ENCODE results near the gene FKBP2.
A peak's percentile ranks its signal among the peaks of the same experiment; 100 is the strongest.

The FKBP2 gene

DNA sequence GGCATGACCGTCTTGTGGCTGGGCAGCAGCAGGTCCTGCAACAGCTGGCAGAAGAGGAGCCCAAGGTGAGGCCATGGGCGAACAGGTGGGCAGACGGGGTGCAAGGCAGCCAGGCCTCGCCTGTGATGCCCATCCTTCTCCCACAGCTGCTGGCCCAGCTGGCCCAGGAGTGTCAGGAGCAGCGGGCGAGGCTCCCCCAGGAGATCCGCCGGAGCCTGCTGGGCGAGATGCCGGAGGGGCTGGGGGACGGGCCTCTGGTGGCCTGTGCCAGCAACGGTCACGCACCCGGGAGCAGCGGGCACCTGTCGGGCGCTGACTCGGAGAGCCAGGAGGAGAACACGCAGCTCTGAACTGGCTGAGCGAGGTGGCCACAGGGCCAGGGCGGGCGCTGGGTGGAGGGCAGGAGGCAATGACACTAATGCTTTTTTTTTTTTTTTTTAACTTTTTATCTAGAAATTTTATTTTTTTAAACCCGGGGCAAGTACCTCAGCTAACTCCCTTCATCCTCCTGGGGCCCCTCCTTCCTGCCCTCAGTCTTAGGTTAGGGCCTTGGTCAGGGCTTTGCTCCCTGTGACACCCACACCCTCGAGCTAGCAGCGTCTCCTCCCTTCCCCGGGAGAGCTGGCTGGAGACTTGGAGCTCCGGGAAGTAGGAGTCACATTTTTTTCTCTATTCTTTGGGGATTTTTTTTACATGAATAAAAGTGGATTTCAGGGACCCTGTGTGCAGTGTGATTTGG is 26.5 kb downstream of the FKBP2 start:
- Histone ChIP-seq H3K27ac (no peak overlapping the region), H3K27me3 (replicated peaks) (no peaks in the 10 kb centered on the region), H3K4me3 (ENCODE audit: low read depth, low read length) (no peak overlapping the region), H3K36me3 (replicated peaks) (peaks cover 46% of the 10 kb centered on the region)
- DNase-seq, result no peak
- TF ChIP-seq, protein P1, sequence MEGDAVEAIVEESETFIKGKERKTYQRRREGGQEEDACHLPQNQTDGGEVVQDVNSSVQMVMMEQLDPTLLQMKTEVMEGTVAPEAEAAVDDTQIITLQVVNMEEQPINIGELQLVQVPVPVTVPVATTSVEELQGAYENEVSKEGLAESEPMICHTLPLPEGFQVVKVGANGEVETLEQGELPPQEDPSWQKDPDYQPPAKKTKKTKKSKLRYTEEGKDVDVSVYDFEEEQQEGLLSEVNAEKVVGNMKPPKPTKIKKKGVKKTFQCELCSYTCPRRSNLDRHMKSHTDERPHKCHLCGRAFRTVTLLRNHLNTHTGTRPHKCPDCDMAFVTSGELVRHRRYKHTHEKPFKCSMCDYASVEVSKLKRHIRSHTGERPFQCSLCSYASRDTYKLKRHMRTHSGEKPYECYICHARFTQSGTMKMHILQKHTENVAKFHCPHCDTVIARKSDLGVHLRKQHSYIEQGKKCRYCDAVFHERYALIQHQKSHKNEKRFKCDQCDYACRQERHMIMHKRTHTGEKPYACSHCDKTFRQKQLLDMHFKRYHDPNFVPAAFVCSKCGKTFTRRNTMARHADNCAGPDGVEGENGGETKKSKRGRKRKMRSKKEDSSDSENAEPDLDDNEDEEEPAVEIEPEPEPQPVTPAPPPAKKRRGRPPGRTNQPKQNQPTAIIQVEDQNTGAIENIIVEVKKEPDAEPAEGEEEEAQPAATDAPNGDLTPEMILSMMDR (IDR thresholded peaks at IDR 0.05; ENCODE audit: low read depth, low read length, missing control alignments), result no peak
- in situ Hi-C loops (cut with HindIII; ENCODE audit: low pct_ligation_motif_present, low sequenced_read_pairs), result no loop called here

DNA sequence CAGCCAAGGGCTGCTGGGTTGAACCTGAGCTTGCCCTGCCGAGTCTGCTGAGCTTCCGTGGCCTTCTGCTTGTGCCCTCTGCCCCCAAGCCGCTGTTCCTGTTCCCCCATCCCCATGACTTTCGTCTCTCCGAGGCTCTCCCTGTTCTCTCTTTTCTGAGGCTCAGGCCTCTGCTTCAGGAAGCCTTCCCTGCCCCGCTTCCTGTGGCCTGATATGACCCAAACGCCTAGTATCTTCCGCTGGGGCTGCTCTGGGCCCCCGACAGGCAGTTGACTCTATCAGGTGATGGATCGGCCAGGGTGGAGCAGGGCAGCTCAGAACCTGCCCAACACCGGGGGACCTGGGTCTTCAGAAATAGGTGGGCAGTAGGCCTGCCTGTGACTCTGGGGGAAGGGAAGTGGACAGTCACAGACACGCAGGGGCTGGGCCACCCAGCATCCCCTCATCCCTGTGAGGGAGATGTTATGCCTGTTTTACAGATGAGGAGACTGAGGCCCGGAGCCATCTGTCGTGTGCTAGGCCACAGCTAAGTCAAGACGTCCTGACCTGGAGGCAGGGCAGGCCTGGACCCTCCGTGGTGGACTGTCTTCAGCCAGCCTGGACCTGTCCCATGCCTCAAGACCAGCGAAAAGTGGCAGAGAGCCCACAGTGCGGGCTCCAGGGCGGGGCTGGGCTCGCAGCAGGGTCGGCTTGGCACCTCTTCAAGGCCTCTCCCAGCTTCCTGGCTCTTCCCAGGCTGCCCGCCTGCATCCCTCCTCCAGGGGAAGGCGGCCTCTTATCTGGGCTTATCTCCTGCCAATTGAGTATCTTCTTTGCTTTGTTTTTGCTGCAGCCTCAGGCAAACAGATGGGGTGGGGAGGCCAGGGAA is 27.4 kb downstream of the FKBP2 start:
- in situ Hi-C loops (cut with HindIII; ENCODE audit: low pct_ligation_motif_present, low sequenced_read_pairs), result no loop called here
- H3K4me3 ChIP-seq (ENCODE audit: low read depth, low read length), result peak overlapping the region; percentile 75

DNA sequence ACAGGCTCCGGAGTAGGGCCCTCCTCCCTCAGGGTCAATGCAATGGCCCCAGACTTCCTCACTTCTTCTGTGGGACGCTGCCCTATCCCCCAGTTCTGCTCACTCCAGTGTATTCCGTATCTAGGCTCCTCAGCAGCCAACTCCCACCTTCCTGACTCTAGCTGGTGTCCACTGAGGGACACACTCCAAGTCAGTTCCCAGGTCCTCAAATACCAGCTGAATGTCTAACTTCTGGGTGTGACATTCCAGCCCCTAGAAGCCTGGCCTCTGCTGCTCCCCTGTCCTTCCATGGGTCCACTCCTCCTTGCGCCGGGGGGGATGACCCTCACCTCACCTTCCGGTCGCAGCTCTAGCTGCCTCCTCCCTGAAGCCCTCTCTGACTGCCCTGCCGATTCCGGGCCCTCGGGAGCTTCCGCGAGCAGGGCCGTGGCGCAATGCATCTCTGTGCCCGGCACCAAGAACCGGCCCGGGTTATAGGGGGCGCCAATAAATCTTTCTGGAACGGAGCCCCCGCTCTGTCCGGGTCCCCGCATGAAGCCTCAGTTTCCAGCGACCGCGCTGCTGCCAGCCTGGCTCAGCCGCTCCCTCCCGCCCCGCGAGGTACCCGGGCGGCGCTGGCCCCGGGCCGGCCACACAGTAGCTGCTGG is 28.1 kb downstream of the FKBP2 start:
- Histone ChIP-seq H3K36me3 (replicated peaks) (peaks cover 32% of the 10 kb centered on the region), H3K27me3 (replicated peaks) (no peaks in the 10 kb centered on the region), H3K27ac (peak overlapping the region; percentile 66), H3K4me3 (ENCODE audit: low read depth, low read length) (peak overlapping the region; percentile 75)
- peak; percentile 34 for DNase-seq
- TF ChIP-seq, protein P1 (IDR thresholded peaks at IDR 0.05; ENCODE audit: low read depth, low read length, missing control alignments), result no peak
- in situ Hi-C loops (cut with HindIII; ENCODE audit: low pct_ligation_motif_present, low sequenced_read_pairs), result no loop called here

More for the DNA sequence above, 27.4 kb downstream of the FKBP2 start:
- H3K27ac ChIP-seq, result peak overlapping the region; percentile 66
- H3K27me3 ChIP-seq (replicated peaks), result no peaks in the 10 kb centered on the region
- peaks cover 40% of the 10 kb centered on the region for H3K36me3 ChIP-seq (replicated peaks)
- DNase-seq, result peak; percentile 35
- TF ChIP-seq, protein P1 (IDR thresholded peaks at IDR 0.05; ENCODE audit: low read depth, low read length, missing control alignments), result no peak

DNA sequence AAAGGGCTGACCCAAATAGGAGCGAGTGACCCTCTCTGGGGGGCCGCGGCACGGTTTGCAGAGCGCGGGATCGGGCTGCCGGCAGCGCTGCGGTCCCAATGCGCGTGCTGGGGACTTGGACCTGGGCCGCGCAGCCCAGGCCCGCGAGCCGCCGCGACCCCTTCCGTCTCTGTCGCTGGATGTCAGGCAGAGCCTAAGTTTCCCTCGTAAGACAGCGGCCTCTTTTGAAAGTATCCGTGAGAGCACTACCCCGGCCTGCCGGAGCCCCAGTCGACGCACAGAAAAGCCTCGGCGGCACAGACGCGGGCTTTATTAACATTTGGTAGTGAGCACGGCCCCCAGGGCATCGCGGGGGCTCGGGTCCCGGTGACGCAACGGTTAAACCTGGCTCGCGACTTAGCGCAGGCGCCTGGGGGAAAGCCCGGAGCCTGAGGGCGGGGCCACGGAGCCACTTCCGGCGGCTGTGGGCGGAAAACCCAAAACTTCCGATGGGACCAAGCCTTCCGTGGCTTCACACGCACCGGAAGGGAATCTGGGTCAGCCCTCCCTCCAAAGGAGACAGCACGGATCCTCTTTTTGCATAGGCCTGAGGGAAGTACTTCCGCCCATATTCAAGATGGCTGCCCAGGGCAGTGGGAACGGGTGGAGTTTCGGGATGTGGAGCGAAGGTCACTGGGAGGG is 28.8 kb downstream of the FKBP2 start:
- in situ Hi-C loops (cut with HindIII; ENCODE audit: low pct_ligation_motif_present, low sequenced_read_pairs), result no loop called here
- Histone ChIP-seq H3K36me3 (replicated peaks) (peaks cover 25% of the 10 kb centered on the region), H3K4me3 (ENCODE audit: low read depth, low read length) (peak overlapping the region; percentile 75), H3K27ac (peak overlapping the region; percentile 88), H3K27me3 (replicated peaks) (no peaks in the 10 kb centered on the region)
- peak; percentile 99 for DNase-seq
- TF ChIP-seq, protein P1 (IDR thresholded peaks at IDR 0.05; ENCODE audit: low read depth, low read length, missing control alignments), result no peak

DNA sequence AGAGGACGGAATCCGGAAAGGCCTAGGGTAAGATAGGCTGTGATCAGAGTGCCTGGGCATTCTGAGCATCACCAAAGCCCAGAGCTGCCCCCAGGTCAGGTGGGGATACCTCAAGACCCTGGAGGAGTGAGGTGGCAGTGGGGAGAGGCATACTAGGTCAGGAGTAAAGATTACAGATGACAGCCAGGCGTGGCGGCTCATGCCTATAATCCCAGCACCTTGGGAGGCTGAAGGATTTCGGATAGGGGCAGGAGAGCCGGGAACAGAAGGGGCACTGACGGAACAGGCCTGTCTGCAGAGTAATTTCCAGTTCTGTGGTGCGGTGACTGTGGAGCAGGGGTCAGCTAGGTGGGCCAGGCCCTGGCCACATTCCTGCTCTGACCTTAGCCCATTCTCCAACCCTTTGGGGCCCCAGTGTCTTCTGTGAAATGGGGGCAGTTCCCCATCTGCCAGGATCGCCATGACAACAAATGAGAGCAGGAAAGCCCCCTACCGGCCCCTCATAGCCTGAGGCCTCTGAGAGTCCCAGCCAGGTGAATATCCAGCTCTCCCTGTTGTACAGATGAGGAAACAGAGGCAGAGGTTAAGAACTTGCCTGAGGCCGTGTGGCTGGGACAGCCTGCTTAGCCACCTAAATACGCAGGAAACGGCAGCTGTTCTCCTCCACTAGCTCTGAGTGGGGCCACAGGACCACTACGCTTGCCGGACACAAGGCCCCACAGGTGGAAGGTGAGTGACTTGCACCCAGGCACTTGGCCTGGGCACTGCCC is 34.3 kb downstream of the FKBP2 start:
- in situ Hi-C loops (cut with HindIII; ENCODE audit: low pct_ligation_motif_present, low sequenced_read_pairs), result no loop called here
- Histone ChIP-seq H3K27me3 (replicated peaks) (no peaks in the 10 kb centered on the region), H3K36me3 (replicated peaks) (peaks cover 2% of the 10 kb centered on the region), H3K27ac (no peak overlapping the region), H3K4me3 (ENCODE audit: low read depth, low read length) (no peak overlapping the region)
- DNase-seq, result no peak
- TF ChIP-seq, protein P1 (IDR thresholded peaks at IDR 0.05; ENCODE audit: low read depth, low read length, missing control alignments), result no peak
